Cardiac fibroblast (primary cell): ENCODE measurements around the gene OR7A5.

ENCODE experiments used
- DNase-seq, 2 donors: peaks; one replicate each; pipeline versions ENCODE4 v3.0.0 to v3.0.0-alpha.2; 2010; ENCODE audit warnings: low read depth in 2 of 2
- H3K4me3 ChIP-seq, 2 donors: replicated peaks in 1 of 2; 1 replicate in 1 of 2; 2 replicates in 1 of 2; pipeline ENCODE4 v1.5.1; 2011; ENCODE audit warnings: low read depth in 2 of 2, low read length in 2 of 2, mild to moderate bottlenecking in 2 of 2, moderate library complexity in 1 of 2
- CTCF ChIP-seq: IDR thresholded peaks from one replicate; pipeline ENCODE4 v1.5.1; 2011; ENCODE audit warnings: low read depth, mild to moderate bottlenecking, low read length, inconsistent platforms

The OR7A5 gene

GRCh38 chr19:14840206-14840605 lies 5.2 kb upstream of the OR7A5 start:
- no peak overlapping the region for H3K4me3 ChIP-seq
- no peak for TF ChIP-seq CTCF
- peak in 1 of 2 donors; percentile 2 for DNase-seq

DNA sequence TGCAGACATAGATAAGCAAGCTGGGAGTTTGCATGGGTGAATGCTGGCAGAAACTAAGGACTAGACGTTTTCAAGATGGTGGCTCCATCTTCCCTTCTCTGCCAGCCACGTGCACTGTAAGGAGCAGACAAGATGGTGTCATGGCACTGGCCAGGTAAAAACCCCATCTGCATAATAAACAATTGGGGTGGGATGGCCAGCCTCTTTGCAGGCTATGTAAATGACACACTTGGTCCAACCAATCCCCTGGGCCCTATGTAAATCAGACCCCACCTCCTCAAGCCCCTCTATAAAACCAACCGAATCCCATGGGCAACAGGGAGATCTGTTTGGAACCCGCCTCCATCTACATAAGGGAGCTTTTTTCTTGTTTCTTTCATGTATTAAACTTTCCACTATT lies 2.4 kb upstream of the OR7A5 start:
- DNase-seq = no peak
- no peak overlapping the region for H3K4me3 ChIP-seq
- no peak for TF ChIP-seq CTCF

DNA sequence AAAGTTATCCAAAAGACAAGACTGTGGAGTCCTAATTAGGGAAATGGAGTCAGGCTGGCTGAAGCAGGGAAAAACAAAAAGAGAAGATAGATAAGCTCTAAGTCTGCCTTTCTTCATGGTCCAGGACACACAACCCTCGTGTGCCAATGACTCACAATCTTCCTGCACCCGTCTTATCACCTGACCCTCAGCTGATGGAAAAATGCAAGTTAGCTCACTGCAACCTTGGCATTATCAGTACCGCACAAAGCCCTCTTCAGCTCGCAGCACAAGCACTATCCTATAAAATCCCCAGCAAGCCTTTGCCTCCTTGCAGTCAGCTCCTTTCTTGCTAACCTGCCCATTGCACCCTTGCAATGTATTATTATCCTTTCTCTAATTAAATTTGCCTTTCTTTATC lies 4.3 kb downstream of the OR7A5 start:
- no peak overlapping the region for H3K4me3 ChIP-seq
- no peak for TF ChIP-seq CTCF
- DNase-seq = no peak

DNA sequence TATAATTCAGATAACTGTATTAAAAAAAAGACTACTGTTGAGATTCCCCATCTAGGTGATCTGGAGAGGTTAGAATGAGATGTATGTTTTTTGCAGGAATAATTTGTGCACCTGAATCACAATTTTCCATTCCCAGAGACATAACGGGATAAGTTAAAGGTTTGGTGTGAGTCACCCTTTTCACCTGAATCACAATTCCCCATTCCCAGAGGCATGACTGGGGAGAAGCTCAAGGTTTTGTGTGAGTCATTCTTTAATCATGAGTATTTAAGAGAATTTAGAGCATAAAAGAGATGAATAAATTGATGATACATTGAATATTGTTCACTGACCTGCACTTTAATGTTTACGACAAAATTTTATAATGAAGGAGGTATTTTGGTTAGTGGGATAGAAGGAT lies 9.0 kb downstream of the OR7A5 start:
- no peak for DNase-seq
- H3K4me3 ChIP-seq = no peak overlapping the region
- no peak for TF ChIP-seq CTCF

DNA sequence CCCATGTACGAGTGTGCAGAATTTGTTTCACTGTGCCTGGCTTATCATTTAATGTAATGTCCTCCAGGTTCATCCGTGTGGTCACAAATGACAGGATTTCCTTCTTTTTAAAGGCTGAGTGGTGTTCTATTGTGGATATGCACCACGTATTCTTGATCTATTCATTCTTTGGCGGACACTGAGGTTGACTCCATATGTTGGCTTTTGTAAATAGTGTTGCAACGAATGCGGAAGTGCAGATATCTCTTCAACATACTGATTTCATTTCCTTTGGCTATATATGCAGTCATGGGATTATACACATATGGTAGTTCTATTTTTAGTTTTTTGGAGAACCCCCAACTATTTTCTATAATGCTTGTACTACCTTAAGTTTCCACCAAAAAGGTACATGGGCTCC lies 13.0 kb downstream of the OR7A5 start:
- DNase-seq = peak in 1 of 2 donors; percentile 11
- no peak overlapping the region for H3K4me3 ChIP-seq
- no peak for TF ChIP-seq CTCF

- DNase-seq = no peak
- no peak for TF ChIP-seq CTCF
Observed at GRCh38 chr19:14818588-14818987, 16.4 kb downstream of the OR7A5 start.

DNA sequence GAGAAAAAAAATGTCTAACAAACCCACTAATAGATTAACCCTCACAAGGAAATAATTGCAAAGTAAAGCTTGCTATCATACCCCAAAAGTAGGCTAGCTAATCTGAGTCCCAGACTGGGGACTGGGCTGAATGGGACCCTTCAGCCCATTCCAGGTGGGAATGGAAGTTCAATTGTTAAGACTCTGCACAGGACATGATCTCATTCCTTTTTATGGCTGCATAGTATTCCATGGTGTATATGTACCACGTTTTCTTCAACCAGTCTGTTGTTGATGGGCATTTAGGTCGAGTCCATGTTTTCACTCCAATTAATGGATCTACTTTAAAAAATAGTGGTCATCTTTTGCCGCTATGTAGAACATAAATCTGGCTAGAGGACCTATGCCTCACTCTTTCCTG lies 17.9 kb downstream of the OR7A5 start:
- no peak for TF ChIP-seq CTCF
- no peak for DNase-seq
- no peak overlapping the region for H3K4me3 ChIP-seq

More at GRCh38 chr19:14818588-14818987, 16.4 kb downstream of the OR7A5 start:
- H3K4me3 ChIP-seq = no peak overlapping the region
